IPS DF 4.7 (cell line): ENCODE results near the gene CDH13.

Experiments used
- DNase-seq: peaks from one replicate; pipeline ENCODE4 v3.0.0-alpha.2; 2013; ENCODE audit warnings: low spot score; ENCODE audit errors: extremely low read depth

Gene CDH13

GRCh38 chr16:82943371-82943770 is 316.6 kb downstream of the CDH13 start:
- no peak for DNase-seq

- no peak for DNase-seq
Observed at GRCh38 chr16:82945420-82946101, 318.8 kb downstream of the CDH13 start.

GRCh38 chr16:82947698-82948097 is 320.9 kb downstream of the CDH13 start:
- no peak for DNase-seq

- no peak for DNase-seq
Observed at GRCh38 chr16:82949016-82949415, 322.2 kb downstream of the CDH13 start.

GRCh38 chr16:82953517-82953916 is 326.7 kb downstream of the CDH13 start:
- no peak for DNase-seq

GRCh38 chr16:82954224-82954929 is 327.6 kb downstream of the CDH13 start:
- no peak for DNase-seq

GRCh38 chr16:82955741-82956348 is 329.1 kb downstream of the CDH13 start:
- DNase-seq = no peak

GRCh38 chr16:82957212-82957611 is 330.4 kb downstream of the CDH13 start:
- DNase-seq = no peak

GRCh38 chr16:82960918-82961317 is 334.1 kb downstream of the CDH13 start:
- no peak for DNase-seq

- no peak for DNase-seq
Observed at GRCh38 chr16:82963653-82964052, 336.9 kb downstream of the CDH13 start.

GRCh38 chr16:82965808-82966207 is 339.0 kb downstream of the CDH13 start:
- no peak for DNase-seq

GRCh38 chr16:82967424-82967823 is 340.7 kb downstream of the CDH13 start:
- DNase-seq = no peak

- DNase-seq = no peak
Observed at GRCh38 chr16:82971126-82971525, 344.4 kb downstream of the CDH13 start.

GRCh38 chr16:82972331-82972919 is 345.7 kb downstream of the CDH13 start:
- DNase-seq = no peak

GRCh38 chr16:82979406-82980111 is 352.8 kb downstream of the CDH13 start:
- no peak for DNase-seq

GRCh38 chr16:82980810-82981209 is 354.0 kb downstream of the CDH13 start:
- no peak for DNase-seq

- DNase-seq = no peak
Observed at GRCh38 chr16:82987767-82988166, 361.0 kb downstream of the CDH13 start.

GRCh38 chr16:82990155-82990554 is 363.4 kb downstream of the CDH13 start:
- no peak for DNase-seq

GRCh38 chr16:82991410-82991809 is 364.6 kb downstream of the CDH13 start:
- no peak for DNase-seq

- DNase-seq = no peak
Observed at GRCh38 chr16:82991966-82992675, 365.4 kb downstream of the CDH13 start.

GRCh38 chr16:82992786-82993185 is 366.0 kb downstream of the CDH13 start:
- DNase-seq = no peak
